LoVo (cell line): ENCODE data around the gene MYH11.
A peak's percentile ranks its signal among the peaks of the same experiment; 100 is the strongest.
"Not testable (repeated sequence)": the region's sequence is repeated elsewhere in the genome, so short reads cannot be mapped to it uniquely, and the experiment has no call there.

Source experiments
- DNase-seq: peaks from one replicate; pipeline ENCODE4 v3.0.0-alpha.2; 2016; ENCODE audit warnings: low spot score

The MYH11 gene

GRCh38 chr16:15876503-15876902 is 19.7 kb upstream of the MYH11 start:
- no peak for DNase-seq

GRCh38 chr16:15874745-15875314 is 18.0 kb upstream of the MYH11 start:
- DNase-seq = peak; percentile 27

- no peak for DNase-seq
These were observed 16.9 kb upstream of the MYH11 start for GRCh38 chr16:15873737-15874136.

- DNase-seq = no peak
These were observed 16.5 kb upstream of the MYH11 start for GRCh38 chr16:15873301-15873700.

- DNase-seq = no peak
These were observed 13.2 kb upstream of the MYH11 start for GRCh38 chr16:15870011-15870410.

- no peak for DNase-seq
These were observed 9.6 kb upstream of the MYH11 start for GRCh38 chr16:15866451-15866850.

- no peak for DNase-seq
These were observed 8.9 kb upstream of the MYH11 start for GRCh38 chr16:15865742-15866141.

- no peak for DNase-seq
These were observed 8.1 kb upstream of the MYH11 start for GRCh38 chr16:15864939-15865338.

GRCh38 chr16:15861996-15862395 is 5.2 kb upstream of the MYH11 start:
- DNase-seq = no peak

- DNase-seq = no peak
These were observed 2.3 kb upstream of the MYH11 start for GRCh38 chr16:15858921-15859668.

GRCh38 chr16:15857724-15858560 is 1.1 kb upstream of the MYH11 start:
- DNase-seq = no peak

GRCh38 chr16:15856182-15856581 is 646 bp downstream of the MYH11 start:
- DNase-seq = no peak

GRCh38 chr16:15855704-15856003 is 1.2 kb downstream of the MYH11 start:
- DNase-seq = no peak

- no peak for DNase-seq
These were observed 1.7 kb downstream of the MYH11 start for GRCh38 chr16:15854906-15855703.

GRCh38 chr16:15854061-15854460 is 2.8 kb downstream of the MYH11 start:
- no peak for DNase-seq

- DNase-seq = no peak
These were observed 3.8 kb downstream of the MYH11 start for GRCh38 chr16:15853021-15853420.

GRCh38 chr16:15850555-15850954 is 6.3 kb downstream of the MYH11 start:
- not testable (repeated sequence) for DNase-seq

GRCh38 chr16:15849209-15849981 is 7.4 kb downstream of the MYH11 start:
- no peak for DNase-seq

GRCh38 chr16:15847611-15848175 is 9.1 kb downstream of the MYH11 start:
- no peak for DNase-seq

- no peak for DNase-seq
These were observed 10.3 kb downstream of the MYH11 start for GRCh38 chr16:15846510-15846909.

GRCh38 chr16:15843635-15844279 is 13.1 kb downstream of the MYH11 start:
- no peak for DNase-seq
